ENCODE data around the gene PARD6G.
"Not testable (repeated sequence)": the region's sequence is repeated elsewhere in the genome, so short reads cannot be mapped to it uniquely, and the experiment has no call there.

Gene PARD6G

DNA sequence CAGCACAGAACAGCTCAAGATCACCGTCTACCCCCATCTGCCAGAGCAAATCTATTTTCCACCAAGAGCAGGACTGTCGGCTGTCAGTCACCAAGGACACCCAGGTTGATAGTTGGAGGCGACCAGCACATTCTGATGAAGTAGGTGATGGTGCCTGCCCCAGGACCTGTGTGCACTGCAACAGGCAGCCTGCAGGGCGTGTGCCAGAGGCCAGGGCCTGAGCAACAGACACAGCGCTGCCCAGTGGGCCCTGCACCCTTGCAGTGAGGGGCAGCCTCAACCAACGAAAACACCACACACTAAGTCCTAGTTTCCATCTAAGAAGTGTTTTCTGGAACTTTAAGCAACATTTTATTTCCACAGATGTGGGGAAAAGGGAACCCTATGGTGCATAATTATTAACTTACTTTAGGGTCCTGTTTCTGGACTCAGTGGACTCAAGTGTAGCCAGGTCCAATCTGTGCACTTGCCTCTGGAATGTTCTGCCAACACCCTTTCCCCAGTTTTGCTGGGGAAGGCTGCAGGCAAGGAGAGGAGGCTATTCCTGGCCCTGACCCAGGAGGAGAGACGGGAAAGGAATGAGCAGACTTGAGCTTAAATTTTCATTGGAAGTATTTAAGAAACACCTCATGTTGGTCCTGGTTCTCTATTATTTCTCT is 76.8 kb downstream of the PARD6G start:
- DNase-seq (ENCODE audit: low read depth) = no peak

- no peak for DNase-seq (ENCODE audit: low read depth)
These were observed 77.7 kb downstream of the PARD6G start for GRCh38 chr18:80169607-80170006.

GRCh38 chr18:80168982-80169381 is 78.3 kb downstream of the PARD6G start:
- no peak for DNase-seq (ENCODE audit: low read depth)

DNA sequence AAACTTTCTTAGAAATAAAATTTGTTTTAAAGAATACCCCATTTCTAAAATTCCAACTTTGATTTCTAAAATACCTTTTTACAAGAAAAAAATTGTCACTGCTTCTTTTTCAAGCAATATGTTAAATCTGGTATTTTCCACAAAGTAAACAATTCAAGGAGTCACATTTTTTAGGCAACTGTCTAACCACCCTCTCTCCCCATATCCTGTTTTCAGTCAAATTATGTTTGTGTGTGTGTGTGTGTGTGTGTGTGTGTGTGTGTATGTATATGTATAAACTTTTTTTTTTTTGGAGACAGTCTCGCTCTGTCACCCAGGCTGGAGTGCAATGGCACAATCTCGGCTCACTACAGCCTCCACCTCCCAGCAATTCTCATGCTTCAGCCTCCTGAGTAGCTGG is 79.0 kb downstream of the PARD6G start:
- no peak for DNase-seq (ENCODE audit: low read depth)

GRCh38 chr18:80167931-80168330 is 79.4 kb downstream of the PARD6G start:
- no peak for DNase-seq (ENCODE audit: low read depth)

DNA sequence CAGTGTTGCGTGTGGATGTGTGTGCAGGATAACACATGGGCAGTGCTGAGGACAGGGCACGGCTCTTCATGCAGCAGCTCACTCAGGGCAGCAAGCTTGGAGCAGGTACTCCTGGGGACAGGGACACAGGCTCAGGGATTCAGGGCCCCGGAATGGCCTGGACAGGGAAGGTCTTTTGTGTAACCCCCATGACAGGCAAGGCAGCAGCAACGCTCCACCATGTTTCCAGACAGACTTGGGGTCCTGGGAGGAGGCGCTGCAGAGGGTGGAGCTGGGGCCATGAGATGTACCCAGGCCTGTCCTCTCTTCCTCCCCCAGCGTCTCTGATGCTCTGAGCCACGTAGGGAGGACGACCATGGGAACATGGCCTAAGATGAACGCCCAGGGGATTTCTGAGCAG is 80.0 kb downstream of the PARD6G start:
- DNase-seq (ENCODE audit: low read depth) = no peak

- DNase-seq (ENCODE audit: low read depth) = no peak
These were observed 80.6 kb downstream of the PARD6G start for GRCh38 chr18:80166725-80167124.

GRCh38 chr18:80166240-80166639 is 81.1 kb downstream of the PARD6G start:
- DNase-seq (ENCODE audit: low read depth) = no peak

DNA sequence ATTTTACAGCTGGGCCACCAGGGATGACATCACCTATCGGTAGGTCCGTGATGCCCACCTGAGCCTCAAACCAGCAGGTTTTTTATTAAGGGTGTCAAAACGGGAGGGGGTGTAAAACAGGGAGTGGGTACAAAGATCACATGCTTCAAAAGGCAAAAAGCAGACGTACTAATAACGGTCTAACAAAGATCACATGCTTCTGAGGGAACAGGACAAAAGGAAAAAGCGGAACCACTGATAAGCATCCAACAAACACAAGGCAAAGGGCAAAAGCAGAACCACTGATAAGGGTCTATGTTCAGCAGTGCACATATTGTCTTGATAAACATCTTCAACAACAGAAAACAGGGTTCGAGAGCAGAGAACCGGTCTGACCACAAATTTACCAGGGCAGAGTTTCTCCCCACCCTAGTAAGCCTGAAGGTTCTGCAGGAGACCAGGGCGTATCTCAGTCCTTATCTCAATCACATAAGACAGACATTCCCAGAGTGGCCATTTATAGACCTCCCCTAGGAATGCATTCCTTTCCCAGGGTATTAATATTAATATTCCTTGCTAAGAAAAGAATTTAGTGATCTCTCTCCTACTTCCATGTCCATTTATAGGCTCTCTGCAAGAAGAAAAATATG is 82.5 kb downstream of the PARD6G start:
- DNase-seq (ENCODE audit: low read depth) = not testable (repeated sequence)

DNA sequence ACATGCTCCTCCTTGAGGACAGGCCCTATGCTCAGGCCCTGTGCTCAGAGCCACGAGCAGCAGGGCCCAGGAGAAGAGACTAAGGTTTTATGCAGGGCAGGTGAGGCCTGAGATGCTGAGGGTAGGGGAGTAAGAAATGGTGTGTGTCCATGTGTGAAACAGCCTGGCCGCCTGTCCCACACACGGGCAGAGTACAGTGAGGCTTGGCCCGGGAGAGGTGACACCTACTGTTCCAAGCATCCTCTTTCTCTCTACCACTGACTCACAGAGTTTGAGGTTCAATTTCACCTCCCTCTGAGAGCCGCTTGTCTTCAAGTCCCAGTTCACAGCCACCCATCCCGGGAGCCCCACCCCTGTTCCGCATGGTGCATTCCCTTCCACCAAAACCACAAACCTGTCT is 84.1 kb downstream of the PARD6G start:
- DNase-seq (ENCODE audit: low read depth) = no peak

DNA sequence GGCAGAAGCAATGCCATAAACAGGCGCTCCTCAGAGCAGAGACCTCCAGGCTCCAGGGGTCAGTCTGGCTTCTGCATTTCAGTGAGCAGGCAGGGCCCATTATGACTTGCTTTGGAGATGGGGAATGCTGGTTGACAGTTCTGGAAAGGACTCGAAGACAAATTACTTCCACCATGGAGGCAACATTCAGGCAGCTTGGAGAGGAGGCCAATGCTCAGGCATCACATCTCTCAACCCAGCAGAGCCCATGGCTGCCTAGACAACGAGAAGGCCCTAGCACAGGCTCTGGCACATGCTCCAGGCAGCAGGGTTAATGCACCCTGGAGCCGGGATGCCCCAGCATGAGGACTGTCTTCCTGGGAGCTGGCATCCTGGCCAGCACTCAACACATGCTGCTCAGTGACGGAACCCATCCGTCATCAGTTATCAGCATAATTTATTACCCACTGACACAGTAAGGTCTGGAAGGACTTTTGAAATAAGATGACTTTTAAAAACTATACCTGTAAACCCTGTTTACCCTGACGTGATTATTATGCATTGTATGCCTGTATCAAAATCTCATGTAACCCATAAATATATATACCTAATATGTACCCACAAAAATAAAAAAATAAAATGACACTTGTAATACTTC is 85.4 kb downstream of the PARD6G start:
- no peak for DNase-seq (ENCODE audit: low read depth)

- DNase-seq (ENCODE audit: low read depth) = no peak
These were observed 87.3 kb downstream of the PARD6G start for GRCh38 chr18:80159713-80160636.

- DNase-seq (ENCODE audit: low read depth) = no peak
These were observed 88.9 kb downstream of the PARD6G start for GRCh38 chr18:80158365-80158764.

DNA sequence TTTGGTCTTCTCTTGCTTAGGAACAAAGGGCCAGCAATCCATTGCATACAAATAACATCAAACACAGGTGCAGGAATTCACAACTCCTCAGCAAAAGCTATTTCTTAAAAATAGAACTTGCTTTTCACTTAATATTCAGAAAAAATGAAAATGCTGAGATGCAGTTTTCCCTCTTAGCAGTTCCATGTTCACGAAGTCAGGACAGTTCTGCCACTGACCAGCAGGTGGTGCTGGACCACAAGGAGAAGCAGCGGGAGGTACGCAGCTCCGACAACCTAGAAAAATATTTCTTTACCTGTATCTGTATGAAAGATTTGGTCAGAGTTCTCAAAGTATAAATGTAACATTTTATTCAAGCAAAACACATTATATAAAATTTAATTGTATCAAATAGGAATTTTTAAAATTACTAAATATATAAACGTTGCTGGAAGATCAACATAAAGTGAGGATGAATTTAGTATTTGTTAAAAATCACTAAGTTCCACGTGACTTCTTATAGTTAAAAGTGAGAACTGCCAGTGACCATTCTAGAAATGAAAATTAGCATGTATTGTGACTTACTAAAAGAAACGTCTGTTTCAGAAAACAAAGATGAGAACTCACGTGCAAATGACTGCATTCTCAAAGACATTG is 89.5 kb downstream of the PARD6G start:
- DNase-seq (ENCODE audit: low read depth) = peak; percentile 68

DNA sequence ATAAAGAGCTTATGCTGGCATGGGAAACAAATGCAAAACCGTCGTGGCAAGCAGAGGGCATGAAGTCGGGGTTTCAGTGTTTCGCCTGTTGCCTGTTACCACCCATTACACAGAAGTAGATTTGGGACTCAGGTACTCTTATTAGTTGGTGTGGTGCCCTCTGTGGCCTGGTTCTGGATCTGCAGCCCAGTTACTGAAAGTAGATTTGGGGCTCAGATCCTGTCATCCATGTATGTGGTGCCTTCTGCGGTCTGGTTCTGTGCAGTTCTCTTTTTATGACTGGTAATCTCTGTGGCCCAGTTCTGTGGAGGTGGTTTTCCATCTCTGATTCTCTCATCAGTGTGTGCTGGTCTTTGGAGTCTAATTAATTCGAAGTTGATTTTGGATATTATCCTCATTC is 93.0 kb downstream of the PARD6G start:
- DNase-seq (ENCODE audit: low read depth) = peak; percentile 22

- DNase-seq (ENCODE audit: low read depth) = no peak
These were observed 97.6 kb downstream of the PARD6G start for GRCh38 chr18:80149667-80150066.

DNA sequence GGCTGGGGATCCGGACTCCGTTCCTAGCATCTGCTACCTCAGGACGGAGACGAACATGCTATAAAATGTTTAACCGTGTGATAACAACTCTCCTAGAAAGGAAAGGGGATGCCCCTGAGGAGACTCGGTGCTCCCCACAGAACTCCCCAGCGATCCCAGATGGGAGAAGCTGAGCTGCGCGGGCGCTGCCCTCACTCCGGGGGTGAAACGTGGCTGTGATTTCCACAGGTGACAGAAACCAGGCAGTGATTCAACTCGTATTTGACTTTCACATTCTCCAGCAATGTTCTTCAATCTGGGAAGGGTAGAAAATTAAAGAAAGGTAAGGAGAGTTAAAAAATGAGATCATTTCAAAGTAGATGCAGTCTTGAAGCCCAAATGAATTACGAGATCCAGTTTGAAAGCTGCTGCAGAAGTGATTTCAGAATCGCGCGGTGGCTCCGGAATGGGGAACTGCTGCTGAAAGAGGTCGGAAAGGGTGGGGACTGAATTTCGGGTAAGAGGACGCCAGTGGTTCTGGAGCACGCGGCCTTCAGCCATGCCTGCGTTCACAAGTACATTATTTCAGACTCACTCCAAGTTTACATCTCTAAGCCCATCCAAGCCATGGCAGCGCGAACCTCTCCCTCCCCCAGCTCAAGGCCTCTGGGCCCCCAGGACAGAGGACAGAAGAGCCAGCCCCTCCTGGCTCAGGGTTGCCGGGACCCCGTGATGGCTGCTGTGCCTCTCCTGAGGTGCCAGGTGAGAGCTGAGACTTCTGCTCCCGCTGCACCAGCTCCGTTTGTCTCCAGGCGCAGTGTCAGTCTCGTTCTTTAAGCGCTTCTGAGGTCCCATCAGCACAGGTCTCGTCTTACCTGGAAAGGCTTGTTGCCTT is 98.8 kb downstream of the PARD6G start:
- no peak for DNase-seq (ENCODE audit: low read depth)

DNA sequence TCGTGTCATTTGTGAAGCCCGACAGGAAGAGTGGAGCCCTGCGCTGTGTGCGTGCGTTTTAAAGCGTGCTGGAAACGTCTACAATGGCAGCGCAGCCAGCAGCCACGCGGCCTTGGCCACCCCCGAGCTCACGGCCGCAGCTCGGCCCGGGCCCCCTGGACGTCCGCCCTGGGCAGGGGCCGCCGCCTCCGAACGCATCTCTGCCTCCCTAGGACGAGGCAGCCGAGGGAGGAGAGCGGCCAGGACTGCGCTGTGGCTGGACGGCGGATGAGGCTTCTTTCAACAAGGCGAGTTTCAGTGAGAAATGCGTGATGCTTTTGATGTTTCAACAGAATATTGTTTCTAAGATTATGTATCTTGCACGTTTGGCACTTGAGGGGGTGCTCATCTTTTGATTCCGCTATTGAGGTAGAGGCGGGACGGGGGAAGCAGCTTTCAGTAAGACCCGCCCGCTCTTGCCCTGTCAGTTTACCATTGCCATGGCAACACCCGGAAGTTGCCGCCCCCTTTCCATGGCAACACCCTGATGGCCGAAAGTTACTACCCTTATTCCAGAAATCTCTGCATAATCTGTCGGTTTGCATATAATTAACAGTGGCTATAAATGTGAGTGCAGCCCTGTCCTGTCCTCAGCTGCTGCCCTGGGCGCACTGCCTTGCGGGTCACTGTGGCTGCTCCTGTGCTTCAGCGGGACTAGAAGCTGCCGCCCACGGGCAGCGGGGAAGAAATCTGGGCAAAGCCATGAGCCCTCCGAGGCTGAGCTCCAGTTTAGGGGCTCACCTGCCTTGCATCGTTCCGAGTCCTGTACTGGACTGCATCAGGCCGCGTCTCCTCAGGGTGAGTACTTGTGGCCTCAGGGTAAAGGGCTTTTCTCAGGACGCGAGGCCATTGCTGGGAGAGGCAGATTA is 99.6 kb downstream of the PARD6G start:
- peak; percentile 63 for DNase-seq (ENCODE audit: low read depth)

GRCh38 chr18:80147037-80147417 is 100.3 kb downstream of the PARD6G start:
- DNase-seq (ENCODE audit: low read depth) = no peak

Data from amniotic epithelial cell (primary cell).